DOHH2 (cell line): Measurements from ENCODE around the gene PIGR.
"Not testable (repeated sequence)": the region's sequence is repeated elsewhere in the genome, so short reads cannot be mapped to it uniquely, and the experiment has no call there.

Source experiments
- EZH2phosphoT487 ChIP-seq: fragments of 200-600 bp; sonication (generic); IDR thresholded peaks from 2 replicates; pipeline ENCODE4 v1.6.1; 2017; ENCODE audit warnings: borderline replicate concordance, mild to moderate bottlenecking, antibody characterized with exemption, low read length, moderate library complexity, mixed read lengths
- TF ChIP-seq, protein P1 (sequence below): fragments of 200-600 bp; sonication (generic); IDR thresholded peaks from one replicate; pipeline ENCODE4 v1.5.1; 2014; ENCODE audit warnings: antibody characterized with exemption, mild to moderate bottlenecking, low read depth, low read length; ENCODE audit not compliant: poor library complexity, severe bottlenecking

DNA sequence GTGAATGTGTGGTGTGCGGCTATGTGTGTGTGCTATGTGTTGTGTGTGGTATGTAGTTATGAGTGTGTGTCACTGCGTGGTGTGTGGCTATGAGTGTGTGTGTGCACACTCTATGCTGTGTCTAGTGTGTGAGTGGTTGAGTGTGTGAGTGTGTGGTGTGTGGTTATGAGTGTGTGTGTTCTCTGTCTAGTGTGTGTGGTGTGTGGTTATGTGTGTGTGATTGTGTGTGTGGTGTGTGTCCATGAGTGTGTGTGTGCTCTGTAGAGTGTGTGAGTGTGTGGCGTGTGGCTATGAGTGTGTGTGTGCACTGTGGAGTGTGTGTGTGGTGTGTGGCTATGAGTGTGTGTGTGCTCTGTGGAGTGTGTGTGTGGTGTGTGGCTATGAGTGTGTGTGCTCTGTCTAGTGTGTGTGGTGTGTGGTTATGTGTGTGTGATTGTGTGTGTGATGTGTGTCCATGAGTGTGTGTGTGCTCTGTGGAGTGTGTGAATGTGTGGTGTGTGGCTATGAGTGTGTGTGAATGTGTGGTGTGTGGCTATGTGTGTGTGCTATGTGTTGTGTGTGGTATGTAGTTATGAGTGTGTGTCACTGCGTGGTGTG, 22.2 kb downstream of the PIGR start:
- TF ChIP-seq, protein P1, sequence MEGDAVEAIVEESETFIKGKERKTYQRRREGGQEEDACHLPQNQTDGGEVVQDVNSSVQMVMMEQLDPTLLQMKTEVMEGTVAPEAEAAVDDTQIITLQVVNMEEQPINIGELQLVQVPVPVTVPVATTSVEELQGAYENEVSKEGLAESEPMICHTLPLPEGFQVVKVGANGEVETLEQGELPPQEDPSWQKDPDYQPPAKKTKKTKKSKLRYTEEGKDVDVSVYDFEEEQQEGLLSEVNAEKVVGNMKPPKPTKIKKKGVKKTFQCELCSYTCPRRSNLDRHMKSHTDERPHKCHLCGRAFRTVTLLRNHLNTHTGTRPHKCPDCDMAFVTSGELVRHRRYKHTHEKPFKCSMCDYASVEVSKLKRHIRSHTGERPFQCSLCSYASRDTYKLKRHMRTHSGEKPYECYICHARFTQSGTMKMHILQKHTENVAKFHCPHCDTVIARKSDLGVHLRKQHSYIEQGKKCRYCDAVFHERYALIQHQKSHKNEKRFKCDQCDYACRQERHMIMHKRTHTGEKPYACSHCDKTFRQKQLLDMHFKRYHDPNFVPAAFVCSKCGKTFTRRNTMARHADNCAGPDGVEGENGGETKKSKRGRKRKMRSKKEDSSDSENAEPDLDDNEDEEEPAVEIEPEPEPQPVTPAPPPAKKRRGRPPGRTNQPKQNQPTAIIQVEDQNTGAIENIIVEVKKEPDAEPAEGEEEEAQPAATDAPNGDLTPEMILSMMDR, result not testable (repeated sequence)
- not testable (repeated sequence) for TF ChIP-seq EZH2phosphoT487
